ENCODE results near the gene RNASEH2A.

GRCh38 chr19:12773571-12773970 is 32.8 kb upstream of the RNASEH2A start:
- TF ChIP-seq CTCF (IDR thresholded peaks at IDR 0.05; ENCODE audit: poor library complexity, severe bottlenecking) (peak; percentile 49), TAF1 (IDR thresholded peaks at IDR 0.05; ENCODE audit: low read depth) (no peak), MXI1 (conservative IDR thresholded peaks at IDR 0.05; ENCODE audit: poor library complexity, severe bottlenecking) (no peak)

Data from neural cell (in vitro differentiated cells).